OCI-LY3 (cell line): Measurements from ENCODE around the gene PKM.

Source experiments
- H2AFZ ChIP-seq: fragments of 200-600, 300-600 bp; shearing (Covaris generic); 2 replicates; pipeline ENCODE4 v1.6.0; 2014; ENCODE audit warnings: antibody characterized with exemption, low read depth, low read length
- H3K27ac ChIP-seq: fragments of 200-600, 300-600 bp; sonication (generic); 2 replicates; pipeline ENCODE4 v1.5.1; 2014; ENCODE audit warnings: mild to moderate bottlenecking, low read length, moderate library complexity, mixed read lengths
- H3K27me3 ChIP-seq: fragments of 200-600, 300-600 bp; sonication (generic); 2 replicates; pipeline ENCODE4 v1.6.1; 2014; ENCODE audit warnings: low read depth, low read length, mixed read lengths
- H3K36me3 ChIP-seq: fragments of 200-600, 300-600 bp; sonication (generic); replicated peaks from 2 replicates; pipeline ENCODE3; 2014; ENCODE audit warnings: low read depth, low read length, mixed read lengths
- H3K4me1 ChIP-seq: fragments of 300-600, 200-600 bp; sonication (generic); 2 replicates; pipeline ENCODE4 v1.6.1; 2014; ENCODE audit warnings: low read length, mixed read lengths
- H3K4me2 ChIP-seq: fragments of 200-600, 300-600 bp; sonication (generic); 2 replicates; pipeline ENCODE4 v1.6.1; 2014; ENCODE audit warnings: low read length, mixed read lengths
- H3K4me3 ChIP-seq: fragments of 300-600, 200-600 bp; sonication (generic); 2 replicates; pipeline ENCODE4 v1.5.1; 2014; ENCODE audit warnings: antibody characterized with exemption, mild to moderate bottlenecking, low read length, moderate library complexity
- H3K79me2 ChIP-seq: fragments of 300-600, 200-600 bp; shearing (Covaris generic); 2 replicates; pipeline ENCODE4 v1.6.1; 2014; ENCODE audit warnings: mild to moderate bottlenecking, low read length, mixed read lengths
- H3K9ac ChIP-seq: fragments of 300-600, 200-600 bp; shearing (Covaris generic); 2 replicates; pipeline ENCODE4 v1.6.0; 2014; ENCODE audit warnings: mild to moderate bottlenecking, low read length, moderate library complexity
- H3K9me3 ChIP-seq: fragments of 200-600, 300-600 bp; shearing (Covaris generic); 2 replicates; pipeline ENCODE4 v1.6.1; 2014; ENCODE audit warnings: low read length, mixed read lengths; ENCODE audit not compliant: insufficient read depth
- H4K20me1 ChIP-seq: fragments of 200-600, 300-600 bp; sonication (generic); 2 replicates; pipeline ENCODE4 v1.6.1; 2016; ENCODE audit warnings: low read length, mixed read lengths; ENCODE audit not compliant: insufficient read depth
- CTCF ChIP-seq: fragments of 200-600, 300-600 bp; sonication (generic); IDR thresholded peaks from 2 replicates; pipeline ENCODE4 v1.5.1; 2014; ENCODE audit warnings: antibody characterized with exemption, low read length, low read depth
- EZH2phosphoT487 ChIP-seq: fragments of 200-600 bp; shearing (Covaris generic); IDR thresholded peaks from 2 replicates; pipeline ENCODE4 v1.6.1; 2018; ENCODE audit warnings: antibody characterized with exemption, mixed run types, low read depth

PKM gene

GRCh38 chr15:72166716-72167417 lies 64.1 kb downstream of the PKM start:
- TF ChIP-seq CTCF (no peak), EZH2phosphoT487 (no peak)
- no peaks in the 10 kb centered on the region for H3K9me3 ChIP-seq
- no peak overlapping the region for H3K4me3 ChIP-seq
- no peak overlapping the region for H3K9ac ChIP-seq
- no peak overlapping the region for H3K4me2 ChIP-seq
- no peaks in the 10 kb centered on the region for H3K79me2 ChIP-seq
- H4K20me1 ChIP-seq, result no peaks in the 10 kb centered on the region
- no peak overlapping the region for H3K27ac ChIP-seq
- no peaks in the 10 kb centered on the region for H3K36me3 ChIP-seq
- H3K4me1 ChIP-seq, result no peaks in the 10 kb centered on the region
- H3K27me3 ChIP-seq, result no peaks in the 10 kb centered on the region
- H2AFZ ChIP-seq, result no peak overlapping the region

DNA sequence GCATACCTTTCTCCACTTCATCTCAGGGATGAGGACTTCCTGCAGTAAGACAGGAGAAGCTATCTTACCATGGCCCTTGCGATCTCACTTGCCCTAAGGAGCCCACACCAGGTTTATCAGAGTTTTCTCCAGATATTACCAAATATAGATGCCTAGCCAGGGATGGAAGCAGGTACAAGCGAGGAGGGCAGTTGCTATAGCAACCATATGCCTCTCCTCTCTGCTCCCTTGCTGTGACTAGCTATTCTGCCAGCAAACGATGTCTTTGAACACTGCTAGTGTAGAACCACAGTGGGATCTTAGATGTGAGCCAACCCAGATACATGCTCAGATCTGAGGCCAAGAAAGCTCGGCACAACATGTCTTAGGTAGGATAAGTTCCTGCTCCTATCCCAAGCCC lies 67.3 kb downstream of the PKM start:
- H3K79me2 ChIP-seq, result no peaks in the 10 kb centered on the region
- no peak overlapping the region for H3K9ac ChIP-seq
- H3K9me3 ChIP-seq, result no peaks in the 10 kb centered on the region
- no peak overlapping the region for H3K4me3 ChIP-seq
- no peak overlapping the region for H3K27ac ChIP-seq
- H3K4me2 ChIP-seq, result no peak overlapping the region
- H3K27me3 ChIP-seq, result no peaks in the 10 kb centered on the region
- no peaks in the 10 kb centered on the region for H3K4me1 ChIP-seq
- H4K20me1 ChIP-seq, result no peaks in the 10 kb centered on the region
- H3K36me3 ChIP-seq, result no peaks in the 10 kb centered on the region
- no peak for TF ChIP-seq CTCF
- TF ChIP-seq EZH2phosphoT487, result no peak
- no peak overlapping the region for H2AFZ ChIP-seq

GRCh38 chr15:72162569-72162968 lies 68.4 kb downstream of the PKM start:
- H3K79me2 ChIP-seq, result no peaks in the 10 kb centered on the region
- H3K27ac ChIP-seq, result no peak overlapping the region
- no peaks in the 10 kb centered on the region for H3K4me1 ChIP-seq
- no peak overlapping the region for H3K4me2 ChIP-seq
- H4K20me1 ChIP-seq, result no peaks in the 10 kb centered on the region
- H2AFZ ChIP-seq, result no peak overlapping the region
- H3K27me3 ChIP-seq, result no peaks in the 10 kb centered on the region
- H3K36me3 ChIP-seq, result no peaks in the 10 kb centered on the region
- TF ChIP-seq CTCF (no peak), EZH2phosphoT487 (no peak)
- no peak overlapping the region for H3K4me3 ChIP-seq
- no peaks in the 10 kb centered on the region for H3K9me3 ChIP-seq
- H3K9ac ChIP-seq, result no peak overlapping the region

- Histone ChIP-seq H3K4me3 (no peak overlapping the region), H2AFZ (no peak overlapping the region), H3K27ac (no peak overlapping the region), H3K9me3 (no peaks in the 10 kb centered on the region), H3K27me3 (no peaks in the 10 kb centered on the region), H3K4me2 (no peak overlapping the region), H3K36me3 (no peaks in the 10 kb centered on the region), H4K20me1 (no peaks in the 10 kb centered on the region), H3K4me1 (no peaks in the 10 kb centered on the region), H3K79me2 (no peaks in the 10 kb centered on the region), H3K9ac (no peak overlapping the region)
- TF ChIP-seq EZH2phosphoT487 (no peak), CTCF (no peak)
These were observed 69.4 kb downstream of the PKM start for GRCh38 chr15:72161361-72162132.
